ENCODE results near the gene SZRD1. TPM values are rescaled to one million over a fixed set of nuclear protein-coding genes. Genes with fewer than 3 reads are reported as not detected.

Gene SZRD1
- total RNA-seq, 2 experiments from 2014 or later = 57.2 to 96.0 TPM

DNA sequence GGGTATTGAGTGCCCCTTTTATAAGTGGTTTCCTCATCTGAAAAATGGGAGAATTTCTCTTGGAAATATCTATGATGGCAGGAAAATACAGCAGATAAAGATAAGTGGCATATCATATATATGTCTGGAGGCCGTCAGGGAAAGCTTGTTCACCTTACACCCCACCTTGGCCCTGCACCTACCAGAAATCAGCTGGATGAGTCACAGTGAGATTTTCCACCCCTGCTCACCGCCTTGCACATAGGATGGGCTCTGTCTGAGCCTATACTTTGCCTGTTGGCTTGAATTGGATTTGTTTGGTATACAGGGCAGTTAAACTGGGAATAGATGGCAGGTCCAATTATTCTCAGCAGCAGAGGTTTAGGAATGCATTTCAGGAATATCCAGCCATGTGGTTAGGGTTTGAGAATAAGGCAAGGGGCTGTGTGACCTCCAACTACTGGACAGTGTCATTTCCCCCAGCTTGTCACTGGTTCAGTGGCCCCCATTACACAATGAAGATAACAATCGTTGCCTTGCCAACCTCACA lies 70.0 kb downstream of the SZRD1 start, which contains the start of gene SPATA21:
Gene SPATA21 (minus strand): TSS at position 479 of the 529 bp plus-strand sequence. CDS start 6,053 bp downstream, outside the sequence.
- Histone ChIP-seq H3K4me3 (ENCODE audit: low read depth, low read length, poor library complexity, severe bottlenecking) (no peak within 1 kb of the TSS), H3K9me3 (ENCODE audit: low read length) (no peaks in the 10 kb centered on the region), H2AFZ (ENCODE audit: low read length) (no peak within 1 kb of the TSS), H3K27ac (ENCODE audit: low read depth, low read length, poor library complexity, severe bottlenecking) (no peak within 1 kb of the TSS), H3K4me1 (ENCODE audit: insufficient read depth, low read length, poor library complexity, severe bottlenecking) (peaks cover 33% of the 10 kb centered on the region), H4K20me1 (ENCODE audit: insufficient read depth, low read length) (no peaks in the 10 kb centered on the region), H3K9me2 (ENCODE audit: insufficient read depth, low read length) (no peaks in the 10 kb centered on the region), H3K79me2 (ENCODE audit: insufficient read depth, low read depth, low read length) (peaks cover 13% of the 10 kb centered on the region), H3K4me2 (ENCODE audit: low read length) (no peak within 1 kb of the TSS), H3K36me3 (ENCODE audit: insufficient read depth, low read length) (no peaks in the 10 kb centered on the region)
- TF ChIP-seq EZH2phosphoT487 (IDR thresholded peaks at IDR 0.05; ENCODE audit: borderline replicate concordance, low read depth, low read length) = no peak
- TF ChIP-seq, protein P1, sequence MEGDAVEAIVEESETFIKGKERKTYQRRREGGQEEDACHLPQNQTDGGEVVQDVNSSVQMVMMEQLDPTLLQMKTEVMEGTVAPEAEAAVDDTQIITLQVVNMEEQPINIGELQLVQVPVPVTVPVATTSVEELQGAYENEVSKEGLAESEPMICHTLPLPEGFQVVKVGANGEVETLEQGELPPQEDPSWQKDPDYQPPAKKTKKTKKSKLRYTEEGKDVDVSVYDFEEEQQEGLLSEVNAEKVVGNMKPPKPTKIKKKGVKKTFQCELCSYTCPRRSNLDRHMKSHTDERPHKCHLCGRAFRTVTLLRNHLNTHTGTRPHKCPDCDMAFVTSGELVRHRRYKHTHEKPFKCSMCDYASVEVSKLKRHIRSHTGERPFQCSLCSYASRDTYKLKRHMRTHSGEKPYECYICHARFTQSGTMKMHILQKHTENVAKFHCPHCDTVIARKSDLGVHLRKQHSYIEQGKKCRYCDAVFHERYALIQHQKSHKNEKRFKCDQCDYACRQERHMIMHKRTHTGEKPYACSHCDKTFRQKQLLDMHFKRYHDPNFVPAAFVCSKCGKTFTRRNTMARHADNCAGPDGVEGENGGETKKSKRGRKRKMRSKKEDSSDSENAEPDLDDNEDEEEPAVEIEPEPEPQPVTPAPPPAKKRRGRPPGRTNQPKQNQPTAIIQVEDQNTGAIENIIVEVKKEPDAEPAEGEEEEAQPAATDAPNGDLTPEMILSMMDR (conservative IDR thresholded peaks at IDR 0.05; ENCODE audit: low read length) = no peak
- no TSS peak for BruUV-seq (replicated peaks)
- POLR2A ChIA-PET = no interaction called here
- CTCF ChIA-PET (ENCODE audit: unreplicated experiment) = no interaction called here
- DNase-seq (ENCODE audit: low spot score) = no peak
- intact Hi-C loops (cut with micrococcal nuclease; ENCODE audit: unreplicated experiment) = no loop called here

DNA sequence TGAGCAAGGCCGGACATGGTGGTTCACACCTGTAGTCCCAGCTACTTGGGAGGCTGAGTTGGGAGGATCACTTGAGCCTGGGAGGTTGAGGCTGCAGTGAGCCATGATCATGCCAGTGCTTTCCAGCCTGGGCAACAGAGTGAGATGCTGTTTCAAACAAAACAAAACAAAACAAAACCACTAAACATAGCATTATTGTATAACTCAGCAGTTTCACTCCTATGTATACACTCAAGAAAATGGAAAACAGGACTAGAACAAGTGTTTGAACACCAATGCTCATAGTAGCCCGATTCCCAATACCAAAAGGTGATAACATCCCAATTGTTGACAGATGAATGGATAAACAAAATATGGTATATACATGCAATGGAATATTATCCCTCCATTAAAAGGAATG lies 71.5 kb downstream of the SZRD1 start:
- H3K4me3 ChIP-seq (ENCODE audit: low read depth, low read length, poor library complexity, severe bottlenecking) = no peak overlapping the region
- no peak overlapping the region for H3K27ac ChIP-seq (ENCODE audit: low read depth, low read length, poor library complexity, severe bottlenecking)
- no peaks in the 10 kb centered on the region for H3K9me3 ChIP-seq (ENCODE audit: low read length)
- H3K4me1 ChIP-seq (ENCODE audit: insufficient read depth, low read length, poor library complexity, severe bottlenecking) = peaks cover 31% of the 10 kb centered on the region
- peaks cover 22% of the 10 kb centered on the region for H3K79me2 ChIP-seq (ENCODE audit: insufficient read depth, low read depth, low read length)
- no peaks in the 10 kb centered on the region for H4K20me1 ChIP-seq (ENCODE audit: insufficient read depth, low read length)
- no TSS peak for BruUV-seq (replicated peaks)
- no peak overlapping the region for H2AFZ ChIP-seq (ENCODE audit: low read length)
- TF ChIP-seq, protein P1 (conservative IDR thresholded peaks at IDR 0.05; ENCODE audit: low read length) = no peak
- TF ChIP-seq EZH2phosphoT487 (IDR thresholded peaks at IDR 0.05; ENCODE audit: borderline replicate concordance, low read depth, low read length) = no peak
- intact Hi-C loops (cut with micrococcal nuclease; ENCODE audit: unreplicated experiment) = no loop called here
- POLR2A ChIA-PET = no interaction called here
- peaks cover 4% of the 10 kb centered on the region; the same call in 1 of the 2 replicates for H3K36me3 ChIP-seq (ENCODE audit: insufficient read depth, low read length)
- no peaks in the 10 kb centered on the region for H3K9me2 ChIP-seq (ENCODE audit: insufficient read depth, low read length)
- H3K4me2 ChIP-seq (ENCODE audit: low read length) = no peak overlapping the region
- CTCF ChIA-PET (ENCODE audit: unreplicated experiment) = no interaction called here
- DNase-seq (ENCODE audit: low spot score) = no peak

DNA sequence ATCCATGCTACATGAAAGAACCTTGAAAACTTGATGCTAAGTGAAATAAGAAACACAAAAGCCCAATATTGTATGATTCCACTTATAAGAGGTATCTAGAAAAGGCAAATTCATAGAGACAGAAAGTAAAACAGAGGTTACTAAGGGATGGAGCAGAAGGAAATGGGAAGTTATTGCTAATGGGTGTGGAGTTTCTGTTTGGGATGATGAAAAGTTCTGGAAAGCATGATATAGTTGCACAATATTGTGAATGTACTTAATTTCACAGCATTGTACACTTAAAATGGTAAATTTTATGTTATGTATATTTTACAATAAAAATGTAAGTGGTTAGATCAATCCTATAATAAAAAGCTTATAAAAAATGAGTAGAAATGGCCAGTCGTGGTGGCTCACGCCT lies 71.9 kb downstream of the SZRD1 start:
- H2AFZ ChIP-seq (ENCODE audit: low read length) = no peak overlapping the region
- ChIA-PET POLR2A (interaction anchor here (0.6 to 1.2 kb wide), 3 partner anchors 38 to 493 kb away, joined by 3 to 4 read pairs (median 3); no protein-coding TSS in a partner anchor), CTCF (ENCODE audit: unreplicated experiment) (no interaction called here)
- no peak overlapping the region for H3K27ac ChIP-seq (ENCODE audit: low read depth, low read length, poor library complexity, severe bottlenecking)
- H3K79me2 ChIP-seq (ENCODE audit: insufficient read depth, low read depth, low read length) = peaks cover 22% of the 10 kb centered on the region
- TF ChIP-seq, protein P1 (conservative IDR thresholded peaks at IDR 0.05; ENCODE audit: low read length) = no peak
- TF ChIP-seq EZH2phosphoT487 (IDR thresholded peaks at IDR 0.05; ENCODE audit: borderline replicate concordance, low read depth, low read length) = no peak
- no peaks in the 10 kb centered on the region for H3K9me3 ChIP-seq (ENCODE audit: low read length)
- intact Hi-C loops (cut with micrococcal nuclease; ENCODE audit: unreplicated experiment) = no loop called here
- H3K4me1 ChIP-seq (ENCODE audit: insufficient read depth, low read length, poor library complexity, severe bottlenecking) = peaks cover 27% of the 10 kb centered on the region
- no peak for DNase-seq (ENCODE audit: low spot score)
- H3K4me2 ChIP-seq (ENCODE audit: low read length) = no peak overlapping the region
- BruUV-seq (replicated peaks) = no TSS peak
- H3K4me3 ChIP-seq (ENCODE audit: low read depth, low read length, poor library complexity, severe bottlenecking) = no peak overlapping the region
- H3K9me2 ChIP-seq (ENCODE audit: insufficient read depth, low read length) = no peaks in the 10 kb centered on the region
- no peaks in the 10 kb centered on the region for H4K20me1 ChIP-seq (ENCODE audit: insufficient read depth, low read length)
- H3K36me3 ChIP-seq (ENCODE audit: insufficient read depth, low read length) = peaks cover 8% of the 10 kb centered on the region

All from OCI-LY7 (cell line).